Keratinocyte (primary cell): ENCODE data around the gene HOOK2.
"Not testable (repeated sequence)": the region's sequence is repeated elsewhere in the genome, so short reads cannot be mapped to it uniquely, and the experiment has no call there.

Experiments used
- EZH2 ChIP-seq: IDR thresholded peaks from one replicate; pipeline ENCODE4 v1.6.1; 2012; ENCODE audit warnings: inconsistent platforms, mild to moderate bottlenecking, low read length, moderate library complexity
- TF ChIP-seq, protein P1 (sequence below), 3 experiments: IDR thresholded peaks in 1 of 3; conservative IDR thresholded peaks in 1 of 3; optimal IDR thresholded peaks in 1 of 3; 2 replicates in 2 of 3; 3 replicates in 1 of 3; pipeline versions ENCODE3 to v1.5.1; 2011; ENCODE audit warnings: low read length in 3 of 3, mild to moderate bottlenecking in 3 of 3, moderate library complexity in 2 of 3, control low read depth in 1 of 3, inconsistent platforms in 1 of 3; ENCODE audit not compliant: insufficient read depth in 2 of 3; ENCODE audit errors: extremely low read depth in 1 of 3

DNA sequence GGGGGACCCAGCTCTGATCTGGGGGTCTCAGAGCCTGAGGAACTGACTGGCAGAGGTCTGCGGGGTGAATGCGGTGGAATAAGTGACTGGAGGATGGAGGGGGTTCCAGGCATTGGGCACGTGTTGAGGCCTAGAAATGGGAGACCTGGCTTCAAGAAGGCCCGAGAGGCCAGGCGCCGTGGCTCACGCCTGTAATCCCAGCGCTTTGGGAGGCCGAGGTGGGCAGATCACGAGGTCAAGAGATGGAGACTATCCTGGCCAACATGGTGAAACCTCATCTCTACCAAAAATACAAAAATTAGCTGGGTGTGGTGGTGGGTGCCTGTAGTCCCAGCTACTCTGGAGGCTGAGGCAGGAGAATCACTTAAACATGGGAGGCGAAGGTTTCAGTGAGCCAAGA lies 42.5 kb upstream of the HOOK2 start:
- not testable (repeated sequence) for TF ChIP-seq EZH2
- TF ChIP-seq, protein P1, sequence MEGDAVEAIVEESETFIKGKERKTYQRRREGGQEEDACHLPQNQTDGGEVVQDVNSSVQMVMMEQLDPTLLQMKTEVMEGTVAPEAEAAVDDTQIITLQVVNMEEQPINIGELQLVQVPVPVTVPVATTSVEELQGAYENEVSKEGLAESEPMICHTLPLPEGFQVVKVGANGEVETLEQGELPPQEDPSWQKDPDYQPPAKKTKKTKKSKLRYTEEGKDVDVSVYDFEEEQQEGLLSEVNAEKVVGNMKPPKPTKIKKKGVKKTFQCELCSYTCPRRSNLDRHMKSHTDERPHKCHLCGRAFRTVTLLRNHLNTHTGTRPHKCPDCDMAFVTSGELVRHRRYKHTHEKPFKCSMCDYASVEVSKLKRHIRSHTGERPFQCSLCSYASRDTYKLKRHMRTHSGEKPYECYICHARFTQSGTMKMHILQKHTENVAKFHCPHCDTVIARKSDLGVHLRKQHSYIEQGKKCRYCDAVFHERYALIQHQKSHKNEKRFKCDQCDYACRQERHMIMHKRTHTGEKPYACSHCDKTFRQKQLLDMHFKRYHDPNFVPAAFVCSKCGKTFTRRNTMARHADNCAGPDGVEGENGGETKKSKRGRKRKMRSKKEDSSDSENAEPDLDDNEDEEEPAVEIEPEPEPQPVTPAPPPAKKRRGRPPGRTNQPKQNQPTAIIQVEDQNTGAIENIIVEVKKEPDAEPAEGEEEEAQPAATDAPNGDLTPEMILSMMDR (optimal IDR thresholded peaks at IDR 0.05 in 1 of 3, IDR thresholded peaks at IDR 0.05 in 1 of 3, conservative IDR thresholded peaks at IDR 0.05 in 1 of 3; ENCODE audit: extremely low read depth in 1 of 3, insufficient read depth in 2 of 3, low read length in 3 of 3) = not testable (repeated sequence)
